K562 (cell line): ENCODE data around the gene IL17RC. TPM values are rescaled to one million over a fixed set of nuclear protein-coding genes. Genes with fewer than 3 reads are reported as not detected.

Experiments used
- ATAC-seq: fragments of 200-7000 bp; cut with Tn5 transposase; 3 replicates; pipeline ENCODE4 v1.9.1; 2020; ENCODE audit warnings: moderate library complexity
- BruUV-seq: library from RNA; stranded (reverse); fragments of 400-500 nt; replicated peaks from 2 replicates; lab custom pipeline; 2021; lab: Mats Ljungman, UMichigan
- CTCF ChIA-PET: fragments of 300-600 bp; formaldehyde crosslinking; extraction: SDS; loops from one replicate; lab custom pipeline; 2021; ENCODE audit warnings: low intra/inter-chr PET ratio; lab: Yijun Ruan, JAX
- POLR2A ChIA-PET: fragments of 300-600, 350-650 bp; sonication (Branson Sonifier 250); formaldehyde crosslinking; extraction: SDS; loops from one replicate; lab custom pipeline; 2021; ENCODE audit warnings: antibody characterized with exemption, inconsistent platforms; lab: Yijun Ruan, JAX
- DNase-seq, 4 experiments: peaks; one replicate each; pipeline versions ENCODE4 v3.0.0 to v3.0.0-alpha.2; 2011 to 2018; ENCODE audit warnings: low spot score in 3 of 4, mixed read lengths in 3 of 4; ENCODE audit errors: extremely low read depth in 1 of 4
- FAIRE-seq: peaks from 2 replicates; lab custom pipeline; 2011; peaks lifted over from hg19 to GRCh38; lab: Jason Lieb, UNC
- H2AFZ ChIP-seq: 2 replicates; pipeline ENCODE4 v1.6.0; 2011; ENCODE audit warnings: low read depth, low read length, control low read depth, inconsistent platforms
- H3K27ac ChIP-seq: fragments of 200-600 bp; 3 replicates; pipeline ENCODE4 v1.8.0; 2011; ENCODE audit warnings: low read depth, mild to moderate bottlenecking, control low read depth, inconsistent platforms, low read length, moderate library complexity, mixed read lengths; ENCODE audit errors: extremely low read depth
- H3K27me3 ChIP-seq, 2 experiments: fragments of 300-600 bp in 1 of 2; 2 replicates in 1 of 2; 3 replicates in 1 of 2; pipeline versions ENCODE4 v1.6.0 to v1.8.0; 2011; ENCODE audit warnings: inconsistent platforms in 2 of 2, low read length in 2 of 2, mild to moderate bottlenecking in 1 of 2, mixed read lengths in 1 of 2, moderate library complexity in 1 of 2; ENCODE audit not compliant: control insufficient read depth in 2 of 2, insufficient read depth in 2 of 2
- H3K36me3 ChIP-seq: fragments of 300-600 bp; 3 replicates; pipeline ENCODE4 v1.8.0; 2011; ENCODE audit warnings: mild to moderate bottlenecking, low read length, inconsistent platforms; ENCODE audit not compliant: control insufficient read depth, insufficient read depth
- H3K4me1 ChIP-seq, 2 experiments: fragments of 200-600 bp in 1 of 2; replicated peaks in 1 of 2; 2 replicates in 1 of 2; 3 replicates in 1 of 2; pipeline versions ENCODE4 v1.5.1 to v1.8.0; 2011; ENCODE audit warnings: inconsistent platforms in 2 of 2, low read length in 2 of 2, mild to moderate bottlenecking in 1 of 2, mixed read lengths in 1 of 2, moderate library complexity in 1 of 2; ENCODE audit not compliant: control insufficient read depth in 2 of 2, insufficient read depth in 2 of 2
- H3K4me2 ChIP-seq: 2 replicates; pipeline ENCODE4 v1.6.1; 2011; ENCODE audit warnings: low read length, control low read depth, inconsistent platforms, mixed read lengths; ENCODE audit not compliant: insufficient read depth
- H3K4me3 ChIP-seq: fragments of 200-600 bp; sonication (generic), shearing (Covaris generic); 2 replicates; pipeline ENCODE4 v1.5.1; 2016; ENCODE audit warnings: control low read depth, inconsistent platforms
- H3K79me2 ChIP-seq: fragments of 200-600 bp; 3 replicates; pipeline ENCODE4 v1.8.0; 2011; ENCODE audit warnings: low read length, inconsistent platforms; ENCODE audit not compliant: control insufficient read depth, insufficient read depth
- H3K9ac ChIP-seq, 2 experiments: 2 replicates each; pipeline versions ENCODE4 v1.6.0 to v1.6.1; 2011; ENCODE audit warnings: low read depth in 2 of 2, low read length in 2 of 2, control low read depth in 1 of 2, inconsistent platforms in 1 of 2, mild to moderate bottlenecking in 1 of 2, mixed read lengths in 1 of 2; ENCODE audit not compliant: insufficient read depth in 1 of 2
- H3K9me1 ChIP-seq: one replicate; pipeline ENCODE4 v1.6.0; 2011; ENCODE audit warnings: inconsistent platforms, mild to moderate bottlenecking, low read length, moderate library complexity; ENCODE audit not compliant: control insufficient read depth, insufficient read depth
- H3K9me3 ChIP-seq: replicated peaks from 2 replicates; pipeline ENCODE4 v1.5.1; 2011; ENCODE audit warnings: low read depth, low read length, inconsistent platforms; ENCODE audit not compliant: control insufficient read depth, insufficient read depth
- H4K20me1 ChIP-seq: replicated peaks from 2 replicates; pipeline ENCODE4 v1.6.1; 2011; ENCODE audit warnings: low read length, inconsistent platforms, mixed read lengths; ENCODE audit not compliant: control insufficient read depth, insufficient read depth
- CHD2 ChIP-seq: IDR thresholded peaks from 2 replicates; pipeline ENCODE4 v1.6.1; 2011; ENCODE audit warnings: low read depth, low read length
- CHD4 ChIP-seq: fragments of 200-600 bp; sonication (generic); IDR thresholded peaks from 3 replicates; pipeline ENCODE4 v1.6.1; 2012; ENCODE audit warnings: low read depth, mild to moderate bottlenecking, mixed read lengths, low read length, inconsistent platforms; ENCODE audit not compliant: insufficient read depth, insufficient replicate concordance, poor library complexity, severe bottlenecking
- ESRRB ChIP-seq: fragments of 250-450 bp; sonication (Bioruptor Pico); IDR thresholded peaks from 2 replicates; pipeline ENCODE4 v1.5.0; 2020; ENCODE audit warnings: mild to moderate bottlenecking, moderate library complexity, borderline replicate concordance
- HMG20B ChIP-seq: fragments of 250-450 bp; sonication (Bioruptor Pico); IDR thresholded peaks from 2 replicates; pipeline ENCODE4 v1.5.0; 2021; ENCODE audit warnings: mild to moderate bottlenecking
- IFI16 ChIP-seq: fragments of 250-450 bp; sonication (Bioruptor Pico); IDR thresholded peaks from 2 replicates; pipeline ENCODE4 v2.1.2; 2022; ENCODE audit warnings: mild to moderate bottlenecking, inconsistent platforms
- KLF10 ChIP-seq: fragments of 250-450 bp; sonication (Bioruptor Pico); IDR thresholded peaks from 2 replicates; pipeline ENCODE4 v1.6.1; 2021; ENCODE audit warnings: matching md5 sums
- MAFG ChIP-seq: fragments of 450-650 bp; conservative IDR thresholded peaks from 2 replicates; pipeline ENCODE4 v1.6.1; 2016; ENCODE audit warnings: missing genetic modification characterization, missing compliant biosample characterization
- NFYB ChIP-seq: IDR thresholded peaks from 2 replicates; pipeline ENCODE4 v1.6.1; 2011; ENCODE audit warnings: mild to moderate bottlenecking, moderate library complexity; ENCODE audit not compliant: insufficient read length; ENCODE audit errors: extremely low read depth
- PCBP2 ChIP-seq: fragments of 200-400 bp; formaldehyde crosslinking; IDR thresholded peaks from 2 replicates; pipeline ENCODE4 v1.6.1; 2018; ENCODE audit warnings: low read length, low read depth, mild to moderate bottlenecking, moderate library complexity; ENCODE audit not compliant: poor library complexity, severe bottlenecking
- RBM25 ChIP-seq: fragments of 200-400 bp; formaldehyde crosslinking; IDR thresholded peaks from 2 replicates; pipeline ENCODE4 v1.6.1; 2018; ENCODE audit warnings: low read length, low read depth, moderate library complexity; ENCODE audit not compliant: severe bottlenecking
- RNF219 ChIP-seq: fragments of 250-450 bp; sonication (Bioruptor Pico); IDR thresholded peaks from 2 replicates; pipeline ENCODE4 v1.5.0; 2022; ENCODE audit warnings: mild to moderate bottlenecking
- TCF7L2 ChIP-seq: fragments of 150-350 bp; IDR thresholded peaks from 2 replicates; pipeline ENCODE4 v1.6.1; 2016; ENCODE audit warnings: low read depth, mild to moderate bottlenecking, low read length, moderate library complexity
- TRIM28 ChIP-seq: fragments of 450-650 bp; IDR thresholded peaks from 2 replicates; pipeline ENCODE4 v1.6.1; 2017
- ZFP1 ChIP-seq: fragments of 450-650 bp; formaldehyde crosslinking; IDR thresholded peaks from 2 replicates; pipeline ENCODE4 v1.4.0; 2020; ENCODE audit warnings: mild to moderate bottlenecking, mixed read lengths
- WGBS: fragments of 100-300 bp; shearing (Covaris generic); methylation state at CpG from one replicate; pipeline ENCODE4 v1.1.6; 2016; ENCODE audit warnings: low coverage, mixed read lengths; ENCODE audit not compliant: insufficient coverage; ENCODE audit errors: missing lambda C conversion rate; 5-methylcytosine and 5-hydroxymethylcytosine counted together
- in situ Hi-C: fragments of 300-500 bp; cut with MboI; formaldehyde crosslinking; loops from 4 replicates; pipeline ENCODE4 v1.15.0; 2018; ENCODE audit warnings: inconsistent platforms, mixed read lengths
- intact Hi-C: fragments of 100-400 bp; cut with micrococcal nuclease; formaldehyde crosslinking; loops from 2 replicates; pipeline ENCODE4 v1.14.2; 2022
- polyA plus RNA-seq, 8 experiments: library from polyadenylated mRNA; depleted of rRNA in 4 of 8; stranded (reverse) in 5 of 8; unstranded in 3 of 8; fragments of >200 nt; fragmentation: Nextera tagmentation in 2 of 8; fragmentation: Illumina TruSeq in 1 of 8; extraction: Ambion mirVana in 2 of 8; extraction: Trizol in 1 of 8; gene quantifications; 2 replicates each; pipeline versions ENCODE4 v1.2.1 to v1.2.3, GENCODE V29; 2011 to 2014; ENCODE audit warnings: inconsistent platforms in 1 of 8, missing spikeins in 1 of 8
- total RNA-seq, 7 experiments: library from RNA; depleted of rRNA in 6 of 7; stranded (reverse); fragments of >200 nt in 6 of 7; fragmentation: Illumina TruSeq in 2 of 7; extraction: Trizol in 2 of 7; gene quantifications; 2 replicates each; pipeline versions ENCODE4 v1.2.1 to v1.2.3, GENCODE V29; 2011 to 2021; ENCODE audit warnings: low replicate concordance in 1 of 7
- TF ChIP-seq, protein P1 (sequence below): fragments of 450-650 bp; formaldehyde crosslinking; IDR thresholded peaks from 2 replicates; pipeline ENCODE4 v1.4.0; 2022; ENCODE audit warnings: missing genetic modification characterization
- TF ChIP-seq, protein P2 (sequence below): sonication (generic); formaldehyde crosslinking; IDR thresholded peaks from 2 replicates; pipeline ENCODE4 v1.8.1; 2023; ENCODE audit warnings: mild to moderate bottlenecking, missing genetic modification reagents

IL17RC gene
- total and polyA plus RNA-seq, 9 of the 15 experiments (the other 6 are each of a cell fraction or from before 2014, with no cell fraction given): 0.15 to 11.4 (median 7.1) TPM; not detected in 1

DNA sequence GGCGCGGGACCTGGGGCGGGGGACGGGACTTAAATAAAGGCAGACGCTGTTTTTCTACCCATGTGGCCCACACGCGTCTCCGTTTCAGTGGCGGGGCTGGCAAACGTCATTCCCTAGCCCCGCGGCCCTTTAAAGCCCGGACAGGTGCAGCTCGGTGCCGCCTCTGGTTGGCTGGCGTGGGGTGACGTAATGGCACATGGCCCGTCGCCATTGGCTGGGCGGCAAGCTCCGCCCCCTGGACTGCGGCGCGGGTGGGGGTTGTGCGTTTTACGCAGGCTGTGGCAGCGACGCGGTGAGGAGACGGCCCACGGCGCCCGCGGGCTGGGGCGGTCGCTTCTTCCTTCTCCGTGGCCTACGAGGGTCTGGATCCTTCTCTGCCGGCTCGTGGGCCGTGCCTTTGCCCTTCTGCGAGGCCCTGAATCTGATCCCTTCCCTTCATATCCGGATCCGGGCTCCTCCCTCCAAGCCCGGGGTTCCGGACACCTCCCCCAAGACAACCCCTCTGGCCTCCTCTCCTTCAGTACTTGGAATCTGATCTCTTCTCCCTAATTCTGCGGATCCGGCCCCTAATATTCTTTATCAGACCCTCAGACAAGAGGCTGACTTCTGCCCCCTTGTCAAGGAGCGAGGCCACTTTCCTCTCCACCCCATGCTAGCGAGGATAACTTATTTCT lies 16.8 kb downstream of the IL17RC start, which contains the start of gene CRELD1 (continued):
- TF ChIP-seq TCF7L2 (no peak), KLF10 (CRISPR knock-in tag) (no peak), TRIM28 (no peak)

DNA sequence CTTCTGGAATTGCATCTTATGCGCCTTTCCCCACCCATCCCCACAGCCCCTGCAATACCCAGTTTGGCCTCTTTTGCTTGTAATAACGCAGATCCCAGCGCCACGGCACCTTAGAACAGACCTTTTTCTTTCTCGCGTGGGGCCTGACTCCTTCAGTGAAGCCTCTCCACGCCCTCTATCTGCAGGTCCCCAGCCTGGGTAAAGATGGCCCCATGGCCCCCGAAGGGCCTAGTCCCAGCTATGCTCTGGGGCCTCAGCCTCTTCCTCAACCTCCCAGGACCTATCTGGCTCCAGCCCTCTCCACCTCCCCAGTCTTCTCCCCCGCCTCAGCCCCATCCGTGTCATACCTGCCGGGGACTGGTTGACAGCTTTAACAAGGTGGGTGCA lies 17.3 kb downstream of the IL17RC start:
- peaks cover 20% of the 10 kb centered on the region for H3K79me2 ChIP-seq
- peak overlapping the region; percentile 81 for H3K4me2 ChIP-seq
- DNase-seq: peak; percentile 43 to 67 (median 64)
- no peaks in the 10 kb centered on the region for H4K20me1 ChIP-seq
- no peaks in the 10 kb centered on the region for H3K27me3 ChIP-seq
- intact Hi-C loops (loop anchor here (5.0 to 10.0 kb wide), 5 partner anchors 72 to 291 kb away; partner anchors contain the start of gene VHL), in situ Hi-C loops (no loop called here)
- peak overlapping the region; percentile 89 for H2AFZ ChIP-seq
- peak overlapping the region; percentile 76 to 99 for H3K9ac ChIP-seq
- no peaks in the 10 kb centered on the region for H3K9me1 ChIP-seq
- CTCF ChIA-PET: interaction anchor here (0.6 to 1.3 kb wide), 4 partner anchors 83 to 324 kb away, joined by 3 to 5 read pairs (median 4); no protein-coding TSS in a partner anchor
- H3K27ac ChIP-seq: peak overlapping the region; percentile 88
- no TSS peak for BruUV-seq
- WGBS: 3% methylated on average over 11 of the region's 11 CpGs
- ATAC-seq: peak; percentile 29
- POLR2A ChIA-PET: interaction anchor here (0.6 to 3.4 kb wide), 11 partner anchors 10 to 260 kb away, joined by 3 to 15 read pairs (median 4); partner anchors contain the start of genes BRPF1, EMC3 and IL17RC
- FAIRE-seq: no peak
- H3K36me3 ChIP-seq: peaks cover 29% of the 10 kb centered on the region
- H3K9me3 ChIP-seq: no peaks in the 10 kb centered on the region
- peak overlapping the region; percentile 57 for H3K4me3 ChIP-seq
- H3K4me1 ChIP-seq: peaks cover 11 to 39% of the 10 kb centered on the region in 2 experiments; a peak in 4 of 5 replicates
- TF ChIP-seq HMG20B (CRISPR knock-in tag) (0 out of 2 replicates have a peak, but pooled peaks have one; percentile 53), MAFG (tag) (no peak), ESRRB (CRISPR knock-in tag) (no peak), RBM25 (no peak), CHD4 (no peak), ZFP1 (CRISPR knock-in tag) (no peak), RNF219 (no peak), IFI16 (CRISPR knock-in tag) (no peak), CHD2 (no peak), PCBP2 (no peak), NFYB (no peak)
- TF ChIP-seq, protein P1, sequence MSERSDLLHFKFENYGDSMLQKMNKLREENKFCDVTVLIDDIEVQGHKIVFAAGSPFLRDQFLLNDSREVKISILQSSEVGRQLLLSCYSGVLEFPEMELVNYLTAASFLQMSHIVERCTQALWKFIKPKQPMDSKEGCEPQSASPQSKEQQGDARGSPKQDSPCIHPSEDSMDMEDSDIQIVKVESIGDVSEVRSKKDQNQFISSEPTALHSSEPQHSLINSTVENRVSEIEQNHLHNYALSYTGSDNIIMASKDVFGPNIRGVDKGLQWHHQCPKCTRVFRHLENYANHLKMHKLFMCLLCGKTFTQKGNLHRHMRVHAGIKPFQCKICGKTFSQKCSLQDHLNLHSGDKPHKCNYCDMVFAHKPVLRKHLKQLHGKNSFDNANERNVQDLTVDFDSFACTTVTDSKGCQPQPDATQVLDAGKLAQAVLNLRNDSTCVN: no peak
- TF ChIP-seq, protein P2, sequence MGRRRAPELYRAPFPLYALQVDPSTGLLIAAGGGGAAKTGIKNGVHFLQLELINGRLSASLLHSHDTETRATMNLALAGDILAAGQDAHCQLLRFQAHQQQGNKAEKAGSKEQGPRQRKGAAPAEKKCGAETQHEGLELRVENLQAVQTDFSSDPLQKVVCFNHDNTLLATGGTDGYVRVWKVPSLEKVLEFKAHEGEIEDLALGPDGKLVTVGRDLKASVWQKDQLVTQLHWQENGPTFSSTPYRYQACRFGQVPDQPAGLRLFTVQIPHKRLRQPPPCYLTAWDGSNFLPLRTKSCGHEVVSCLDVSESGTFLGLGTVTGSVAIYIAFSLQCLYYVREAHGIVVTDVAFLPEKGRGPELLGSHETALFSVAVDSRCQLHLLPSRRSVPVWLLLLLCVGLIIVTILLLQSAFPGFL (CRISPR knock-in tag): no peak
